ENCODE results near the gene HS1BP3.

HS1BP3 gene

GRCh38 chr2:20609349-20609994 lies 41.4 kb downstream of the HS1BP3 start:
- H3K36me3 ChIP-seq (ENCODE audit: control insufficient read depth, insufficient read depth, low read length) = no peaks in the 10 kb centered on the region
- 87 to 90% methylated on average over 7 of the region's 7 CpGs for WGBS, 2 experiments
- H3K9me3 ChIP-seq (ENCODE audit: control insufficient read depth, low read length) = no peaks in the 10 kb centered on the region
- H3K4me3 ChIP-seq (ENCODE audit: insufficient read depth, low read depth, low read length) = no peak overlapping the region
- H3K4me1 ChIP-seq (ENCODE audit: control insufficient read depth, insufficient read depth, low read length) = peaks cover 11% of the 10 kb centered on the region
- H3K27me3 ChIP-seq (ENCODE audit: control insufficient read depth, insufficient read depth, low read length, poor library complexity, severe bottlenecking) = no peaks in the 10 kb centered on the region
- no peak overlapping the region for H3K27ac ChIP-seq (ENCODE audit: insufficient read depth, low read depth, low read length, poor library complexity, severe bottlenecking)

GRCh38 chr2:20608666-20609348 lies 42.1 kb downstream of the HS1BP3 start:
- peaks cover 5% of the 10 kb centered on the region for H3K4me1 ChIP-seq (ENCODE audit: control insufficient read depth, insufficient read depth, low read length)
- H3K27me3 ChIP-seq (ENCODE audit: control insufficient read depth, insufficient read depth, low read length, poor library complexity, severe bottlenecking) = no peaks in the 10 kb centered on the region
- 92 to 93% methylated on average over 7 of the region's 7 CpGs for WGBS, 2 experiments

GRCh38 chr2:20607446-20607845 lies 43.5 kb downstream of the HS1BP3 start:
- 84 to 97% methylated on average over 2 of the region's 2 CpGs for WGBS, 2 experiments
- no peaks in the 10 kb centered on the region for H3K4me1 ChIP-seq (ENCODE audit: control insufficient read depth, insufficient read depth, low read length)
- no peaks in the 10 kb centered on the region for H3K36me3 ChIP-seq (ENCODE audit: control insufficient read depth, insufficient read depth, low read length)
- H3K9me3 ChIP-seq (ENCODE audit: control insufficient read depth, low read length) = no peaks in the 10 kb centered on the region
- H3K27me3 ChIP-seq (ENCODE audit: control insufficient read depth, insufficient read depth, low read length, poor library complexity, severe bottlenecking) = no peaks in the 10 kb centered on the region
- H3K4me3 ChIP-seq (ENCODE audit: insufficient read depth, low read depth, low read length) = no peak overlapping the region
- H3K27ac ChIP-seq (ENCODE audit: insufficient read depth, low read depth, low read length, poor library complexity, severe bottlenecking) = no peak overlapping the region

More at GRCh38 chr2:20608666-20609348, 42.1 kb downstream of the HS1BP3 start:
- Histone ChIP-seq H3K36me3 (ENCODE audit: control insufficient read depth, insufficient read depth, low read length) (no peaks in the 10 kb centered on the region), H3K27ac (ENCODE audit: insufficient read depth, low read depth, low read length, poor library complexity, severe bottlenecking) (no peak overlapping the region), H3K9me3 (ENCODE audit: control insufficient read depth, low read length) (no peaks in the 10 kb centered on the region), H3K4me3 (ENCODE audit: insufficient read depth, low read depth, low read length) (no peak overlapping the region)

- 63 to 66% methylated on average over 3 of the region's 3 CpGs for WGBS, 2 experiments
- H3K27me3 ChIP-seq (ENCODE audit: control insufficient read depth, insufficient read depth, low read length, poor library complexity, severe bottlenecking) = no peaks in the 10 kb centered on the region
- H3K36me3 ChIP-seq (ENCODE audit: control insufficient read depth, insufficient read depth, low read length) = no peaks in the 10 kb centered on the region
- H3K27ac ChIP-seq (ENCODE audit: insufficient read depth, low read depth, low read length, poor library complexity, severe bottlenecking) = no peak overlapping the region
- no peaks in the 10 kb centered on the region for H3K4me1 ChIP-seq (ENCODE audit: control insufficient read depth, insufficient read depth, low read length)
- H3K4me3 ChIP-seq (ENCODE audit: insufficient read depth, low read depth, low read length) = no peak overlapping the region
- no peaks in the 10 kb centered on the region for H3K9me3 ChIP-seq (ENCODE audit: control insufficient read depth, low read length)
These were observed 44.7 kb downstream of the HS1BP3 start for GRCh38 chr2:20606198-20606597.

- WGBS, 2 experiments = 89 to 90% methylated on average over 5 of the region's 5 CpGs
- no peaks in the 10 kb centered on the region for H3K27me3 ChIP-seq (ENCODE audit: control insufficient read depth, insufficient read depth, low read length, poor library complexity, severe bottlenecking)
- H3K9me3 ChIP-seq (ENCODE audit: control insufficient read depth, low read length) = no peaks in the 10 kb centered on the region
- H3K4me3 ChIP-seq (ENCODE audit: insufficient read depth, low read depth, low read length) = no peak overlapping the region
- H3K4me1 ChIP-seq (ENCODE audit: control insufficient read depth, insufficient read depth, low read length) = peaks cover 8% of the 10 kb centered on the region
- no peak overlapping the region for H3K27ac ChIP-seq (ENCODE audit: insufficient read depth, low read depth, low read length, poor library complexity, severe bottlenecking)
- H3K36me3 ChIP-seq (ENCODE audit: control insufficient read depth, insufficient read depth, low read length) = no peaks in the 10 kb centered on the region
These were observed 45.9 kb downstream of the HS1BP3 start for GRCh38 chr2:20604951-20605381.

- H3K4me3 ChIP-seq (ENCODE audit: insufficient read depth, low read depth, low read length) = no peak overlapping the region
- H3K9me3 ChIP-seq (ENCODE audit: control insufficient read depth, low read length) = no peaks in the 10 kb centered on the region
- 91% methylated on average over 7 of the region's 7 CpGs for WGBS, 2 experiments
- no peaks in the 10 kb centered on the region for H3K27me3 ChIP-seq (ENCODE audit: control insufficient read depth, insufficient read depth, low read length, poor library complexity, severe bottlenecking)
- H3K4me1 ChIP-seq (ENCODE audit: control insufficient read depth, insufficient read depth, low read length) = peaks cover 13% of the 10 kb centered on the region
- H3K27ac ChIP-seq (ENCODE audit: insufficient read depth, low read depth, low read length, poor library complexity, severe bottlenecking) = no peak overlapping the region
- H3K36me3 ChIP-seq (ENCODE audit: control insufficient read depth, insufficient read depth, low read length) = no peaks in the 10 kb centered on the region
These were observed 46.4 kb downstream of the HS1BP3 start for GRCh38 chr2:20604401-20604911.

- 95 to 96% methylated on average over 5 of the region's 5 CpGs for WGBS, 2 experiments
- Histone ChIP-seq H3K36me3 (ENCODE audit: control insufficient read depth, insufficient read depth, low read length) (no peaks in the 10 kb centered on the region), H3K4me1 (ENCODE audit: control insufficient read depth, insufficient read depth, low read length) (peaks cover 20% of the 10 kb centered on the region), H3K27me3 (ENCODE audit: control insufficient read depth, insufficient read depth, low read length, poor library complexity, severe bottlenecking) (no peaks in the 10 kb centered on the region), H3K27ac (ENCODE audit: insufficient read depth, low read depth, low read length, poor library complexity, severe bottlenecking) (no peak overlapping the region), H3K4me3 (ENCODE audit: insufficient read depth, low read depth, low read length) (no peak overlapping the region), H3K9me3 (ENCODE audit: control insufficient read depth, low read length) (no peaks in the 10 kb centered on the region)
These were observed 47.1 kb downstream of the HS1BP3 start for GRCh38 chr2:20603791-20604190.

GRCh38 chr2:20602803-20603202 lies 48.1 kb downstream of the HS1BP3 start:
- no peaks in the 10 kb centered on the region for H3K9me3 ChIP-seq (ENCODE audit: control insufficient read depth, low read length)
- no peak overlapping the region for H3K27ac ChIP-seq (ENCODE audit: insufficient read depth, low read depth, low read length, poor library complexity, severe bottlenecking)
- H3K4me1 ChIP-seq (ENCODE audit: control insufficient read depth, insufficient read depth, low read length) = peaks cover 21% of the 10 kb centered on the region
- no peaks in the 10 kb centered on the region for H3K27me3 ChIP-seq (ENCODE audit: control insufficient read depth, insufficient read depth, low read length, poor library complexity, severe bottlenecking)
- WGBS, 2 experiments = 87 to 100% methylated on average over 1 to 2 of the region's 2 CpGs
- no peak overlapping the region for H3K4me3 ChIP-seq (ENCODE audit: insufficient read depth, low read depth, low read length)
- no peaks in the 10 kb centered on the region for H3K36me3 ChIP-seq (ENCODE audit: control insufficient read depth, insufficient read depth, low read length)

- no peaks in the 10 kb centered on the region for H3K9me3 ChIP-seq (ENCODE audit: control insufficient read depth, low read length)
- no peak overlapping the region for H3K4me3 ChIP-seq (ENCODE audit: insufficient read depth, low read depth, low read length)
- H3K27me3 ChIP-seq (ENCODE audit: control insufficient read depth, insufficient read depth, low read length, poor library complexity, severe bottlenecking) = no peaks in the 10 kb centered on the region
- no peaks in the 10 kb centered on the region for H3K36me3 ChIP-seq (ENCODE audit: control insufficient read depth, insufficient read depth, low read length)
- peak overlapping the region; percentile 88 for H3K27ac ChIP-seq (ENCODE audit: insufficient read depth, low read depth, low read length, poor library complexity, severe bottlenecking)
- 100% methylated on average over 1 of the region's 1 CpG; no CpG with 5 or more reads in 1 of the 2 experiments for WGBS, 2 experiments
- H3K4me1 ChIP-seq (ENCODE audit: control insufficient read depth, insufficient read depth, low read length) = peaks cover 38% of the 10 kb centered on the region
These were observed 50.1 kb downstream of the HS1BP3 start for GRCh38 chr2:20600756-20601325.

GRCh38 chr2:20599861-20600461 lies 50.9 kb downstream of the HS1BP3 start:
- H3K27me3 ChIP-seq (ENCODE audit: control insufficient read depth, insufficient read depth, low read length, poor library complexity, severe bottlenecking) = no peaks in the 10 kb centered on the region
- H3K9me3 ChIP-seq (ENCODE audit: control insufficient read depth, low read length) = no peaks in the 10 kb centered on the region
- no peaks in the 10 kb centered on the region for H3K36me3 ChIP-seq (ENCODE audit: control insufficient read depth, insufficient read depth, low read length)
- H3K4me3 ChIP-seq (ENCODE audit: insufficient read depth, low read depth, low read length) = no peak overlapping the region
- WGBS, 2 experiments = 44 to 47% methylated on average over 10 of the region's 10 CpGs
- H3K27ac ChIP-seq (ENCODE audit: insufficient read depth, low read depth, low read length, poor library complexity, severe bottlenecking) = peak overlapping the region; percentile 88
- peaks cover 47% of the 10 kb centered on the region for H3K4me1 ChIP-seq (ENCODE audit: control insufficient read depth, insufficient read depth, low read length)

All from ectodermal cell (in vitro differentiated cells).